ENCODE results near the gene PHLDA3.

- TF ChIP-seq CTCF (conservative IDR thresholded peaks at IDR 0.05; ENCODE audit: low read length) = no peak
- TF ChIP-seq EZH2phosphoT487 (IDR thresholded peaks at IDR 0.05; ENCODE audit: borderline replicate concordance) = no peak
These were observed 2.5 kb downstream of the PHLDA3 start for GRCh38 chr1:201466492-201466891.
